Neural progenitor cell (in vitro differentiated cells): ENCODE results near the gene GABRA4. TPM values are rescaled to one million over a fixed set of nuclear protein-coding genes. Genes with fewer than 3 reads are reported as not detected.

Source experiments
- DNase-seq: peaks from one replicate; pipeline ENCODE4 v3.0.0-alpha.2; 2016; ENCODE audit warnings: low spot score
- H2AFZ ChIP-seq: fragments of 200-600 bp; sonication (generic); replicated peaks from 2 replicates; pipeline ENCODE4 v1.6.1; 2016; ENCODE audit warnings: antibody characterized with exemption
- H3F3A ChIP-seq: fragments of 200-600 bp; sonication (generic); 2 replicates; pipeline ENCODE4 v1.6.1; 2016; ENCODE audit warnings: antibody characterized with exemption, low read depth
- H3K27ac ChIP-seq: fragments of 200-600 bp; sonication (generic); 2 replicates; pipeline ENCODE4 v1.5.1; 2016; ENCODE audit warnings: mild to moderate bottlenecking
- H3K27me3 ChIP-seq: fragments of 200-600 bp; sonication (generic); 2 replicates; pipeline ENCODE4 v1.6.1; 2016; ENCODE audit warnings: mild to moderate bottlenecking, moderate library complexity
- H3K36me3 ChIP-seq: fragments of 200-600 bp; sonication (generic); 2 replicates; pipeline ENCODE4 v1.5.1; 2016
- H3K4me1 ChIP-seq: fragments of 200-600 bp; sonication (generic); 2 replicates; pipeline ENCODE4 v1.6.1; 2016; ENCODE audit warnings: mixed run types
- H3K4me2 ChIP-seq: fragments of 200-600 bp; sonication (generic); 2 replicates; pipeline ENCODE4 v1.6.1; 2016
- H3K4me3 ChIP-seq: fragments of 200-600 bp; sonication (generic); 2 replicates; pipeline ENCODE4 v1.5.1; 2016
- H3K79me2 ChIP-seq: fragments of 200-600 bp; sonication (generic); 2 replicates; pipeline ENCODE4 v1.6.1; 2016; ENCODE audit warnings: low read depth
- H3K9ac ChIP-seq: fragments of 200-600 bp; sonication (generic); 2 replicates; pipeline ENCODE4 v1.6.1; 2016
- H3K9me3 ChIP-seq: fragments of 200-600 bp; sonication (generic); 2 replicates; pipeline ENCODE4 v1.5.1; 2016; ENCODE audit warnings: low read depth
- H4K20me1 ChIP-seq: fragments of 200-600 bp; sonication (generic); 2 replicates; pipeline ENCODE4 v1.6.1; 2016; ENCODE audit warnings: low read depth
- H3K27ac Mint-ChIP-seq: 3 replicates; pipeline ENCODE4 v1.8.0; 2021; ENCODE audit warnings: mixed read lengths
- H3K27me3 Mint-ChIP-seq: 2 replicates; pipeline ENCODE4 v1.8.0; 2022; ENCODE audit warnings: low read depth, mild to moderate bottlenecking, inconsistent platforms, moderate library complexity, mixed read lengths; ENCODE audit not compliant: insufficient read depth
- H3K36me3 Mint-ChIP-seq: 3 replicates; pipeline ENCODE4 v1.8.0; 2021; ENCODE audit warnings: mixed read lengths
- H3K4me1 Mint-ChIP-seq: 3 replicates; pipeline ENCODE4 v1.8.0; 2021; ENCODE audit warnings: mixed read lengths
- H3K4me3 Mint-ChIP-seq: 3 replicates; pipeline ENCODE4 v1.8.0; 2021; ENCODE audit warnings: mild to moderate bottlenecking, moderate library complexity, mixed read lengths
- H3K9me3 Mint-ChIP-seq: 3 replicates; pipeline ENCODE4 v1.8.0; 2020; ENCODE audit warnings: mixed read lengths
- CTCF ChIP-seq: fragments of 200-600 bp; sonication (generic); IDR thresholded peaks from 2 replicates; pipeline ENCODE4 v1.5.1; 2017; ENCODE audit warnings: antibody characterized with exemption, mild to moderate bottlenecking
- EZH2 ChIP-seq: fragments of 200-600 bp; sonication (generic); IDR thresholded peaks from 2 replicates; pipeline ENCODE4 v1.6.1; 2017; ENCODE audit warnings: antibody characterized with exemption, mild to moderate bottlenecking, moderate library complexity
- EZH2phosphoT487 ChIP-seq: fragments of 200-600 bp; sonication (generic); IDR thresholded peaks from 2 replicates; pipeline ENCODE4 v1.6.1; 2017; ENCODE audit warnings: antibody characterized with exemption
- total RNA-seq: library from RNA; depleted of rRNA; stranded (reverse); fragments of >200 nt; gene quantifications from 2 replicates; pipeline ENCODE4 v1.2.3, GENCODE V29; 2015; ENCODE audit warnings: low replicate concordance

Gene GABRA4
- total RNA-seq, 1 donor from 2014 or later, result not detected

DNA sequence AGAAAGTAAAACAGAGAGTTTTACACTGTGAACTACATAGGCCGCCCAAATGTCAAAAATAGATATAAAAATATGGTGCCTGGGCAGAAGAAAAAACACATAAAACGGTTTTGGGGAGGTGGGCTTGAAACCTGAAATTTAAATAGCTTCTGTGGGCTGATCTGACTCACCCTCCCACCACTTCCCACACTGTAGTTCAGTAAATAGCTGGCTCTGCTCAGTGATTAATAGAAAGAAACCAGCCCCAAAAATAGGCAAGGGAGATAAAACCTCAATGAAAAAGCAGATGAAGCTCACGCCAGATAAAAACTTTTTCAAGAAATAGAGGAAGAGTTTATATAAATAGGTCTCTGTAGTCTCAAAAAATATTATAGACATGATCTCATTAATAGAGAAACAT is 71.2 kb downstream of the GABRA4 start:
- Mint-ChIP-seq H3K4me3 (no peak overlapping the region), H3K9me3 (no peaks in the 10 kb centered on the region), H3K36me3 (no peaks in the 10 kb centered on the region), H3K4me1 (no peaks in the 10 kb centered on the region), H3K27ac (no peak overlapping the region), H3K27me3 (peaks cover 2% of the 10 kb centered on the region)
- no peak overlapping the region for H3K9ac ChIP-seq
- H3K27ac ChIP-seq, result no peak overlapping the region
- H3K4me2 ChIP-seq, result no peak overlapping the region
- no peak for DNase-seq
- H3K27me3 ChIP-seq, result peaks cover 14% of the 10 kb centered on the region
- H2AFZ ChIP-seq, result no peak overlapping the region
- no peak for TF ChIP-seq CTCF
- TF ChIP-seq EZH2, result no peak
- TF ChIP-seq EZH2phosphoT487, result no peak
- no peak overlapping the region for H3K4me3 ChIP-seq
- H3F3A ChIP-seq, result no peaks in the 10 kb centered on the region
- H3K79me2 ChIP-seq, result no peaks in the 10 kb centered on the region
- H3K9me3 ChIP-seq, result no peaks in the 10 kb centered on the region
- H4K20me1 ChIP-seq, result no peaks in the 10 kb centered on the region
- H3K36me3 ChIP-seq, result no peaks in the 10 kb centered on the region
- H3K4me1 ChIP-seq, result no peaks in the 10 kb centered on the region

- H3K4me1 Mint-ChIP-seq, result no peaks in the 10 kb centered on the region
- no peaks in the 10 kb centered on the region for H3K36me3 Mint-ChIP-seq
These were observed 84.3 kb downstream of the GABRA4 start, which contains the start of gene COX7B2 for GRCh38 chr4:46909078-46909477. TSS of gene COX7B2 (minus strand) at chr4:46909245. CDS start at chr4:46735192, 174,053 bp downstream.

GRCh38 chr4:46908148-46908547 is 85.2 kb downstream of the GABRA4 start:
- H3K79me2 ChIP-seq, result no peaks in the 10 kb centered on the region
- Mint-ChIP-seq H3K27ac (no peak overlapping the region), H3K9me3 (no peaks in the 10 kb centered on the region), H3K4me1 (no peaks in the 10 kb centered on the region), H3K36me3 (no peaks in the 10 kb centered on the region), H3K27me3 (no peaks in the 10 kb centered on the region), H3K4me3 (no peak overlapping the region)
- H4K20me1 ChIP-seq, result no peaks in the 10 kb centered on the region
- H3K4me1 ChIP-seq, result no peaks in the 10 kb centered on the region
- H2AFZ ChIP-seq, result no peak overlapping the region
- DNase-seq, result no peak
- H3K9me3 ChIP-seq, result no peaks in the 10 kb centered on the region
- no peaks in the 10 kb centered on the region for H3K27me3 ChIP-seq
- H3F3A ChIP-seq, result no peaks in the 10 kb centered on the region
- no peak for TF ChIP-seq EZH2
- TF ChIP-seq CTCF, result no peak
- no peak for TF ChIP-seq EZH2phosphoT487
- no peak overlapping the region for H3K4me2 ChIP-seq
- H3K4me3 ChIP-seq, result no peak overlapping the region
- no peaks in the 10 kb centered on the region for H3K36me3 ChIP-seq
- no peak overlapping the region for H3K27ac ChIP-seq
- no peak overlapping the region for H3K9ac ChIP-seq

More at GRCh38 chr4:46909078-46909477, 84.3 kb downstream of the GABRA4 start, which contains the start of gene COX7B2:
- Histone ChIP-seq H3F3A (no peaks in the 10 kb centered on the region), H3K27me3 (no peaks in the 10 kb centered on the region), H3K9me3 (no peaks in the 10 kb centered on the region), H2AFZ (no peak within 1 kb of the TSS), H3K4me3 (no peak within 1 kb of the TSS), H3K27ac (no peak within 1 kb of the TSS), H3K36me3 (no peaks in the 10 kb centered on the region), H4K20me1 (no peaks in the 10 kb centered on the region), H3K4me2 (no peak within 1 kb of the TSS), H3K9ac (no peak within 1 kb of the TSS), H3K79me2 (no peaks in the 10 kb centered on the region), H3K4me1 (no peaks in the 10 kb centered on the region)
- no peak within 1 kb of the TSS for H3K4me3 Mint-ChIP-seq
- no peak within 1 kb of the TSS for H3K27ac Mint-ChIP-seq
- no peak for DNase-seq
- H3K27me3 Mint-ChIP-seq, result no peaks in the 10 kb centered on the region
- TF ChIP-seq EZH2 (no peak), CTCF (no peak), EZH2phosphoT487 (no peak)
- H3K9me3 Mint-ChIP-seq, result no peaks in the 10 kb centered on the region
